SK-N-SH (cell line): ENCODE data around the gene ZDHHC12. TPM values are rescaled to one million over a fixed set of nuclear protein-coding genes. Genes with fewer than 3 reads are reported as not detected.

ENCODE experiments used
- CTCF ChIA-PET: fragments of 300-600, 350-600 bp; formaldehyde crosslinking; extraction: SDS; loops from one replicate; lab custom pipeline; 2021; lab: Yijun Ruan, JAX
- POLR2A ChIA-PET: fragments of 350-600 bp; sonication (Branson Sonifier 250); formaldehyde crosslinking; extraction: SDS; loops from one replicate; lab custom pipeline; 2020; ENCODE audit warnings: antibody characterized with exemption, inconsistent platforms; lab: Yijun Ruan, JAX
- DNase-seq: peaks from one replicate; pipeline ENCODE4 v3.0.0; 2012
- H2AFZ ChIP-seq: fragments of 200-600 bp; sonication (generic); 2 replicates; pipeline ENCODE4 v1.8.1; 2016; ENCODE audit warnings: antibody characterized with exemption, mild to moderate bottlenecking, low read depth
- H3F3A ChIP-seq: fragments of 200-600 bp; sonication (generic); replicated peaks from 2 replicates; pipeline ENCODE3; 2016; ENCODE audit warnings: antibody characterized with exemption, mild to moderate bottlenecking; ENCODE audit not compliant: insufficient read depth
- H3K27ac ChIP-seq, 2 experiments: fragments of 200-500 bp in 1 of 2; fragments of 200-600 bp in 1 of 2; sonication (Bioruptor generic) in 1 of 2; sonication (generic), shearing (Covaris generic) in 1 of 2; 2 replicates each; pipeline versions ENCODE4 v1.5.1 to v1.6.1; 2014 to 2016; ENCODE audit warnings: low read depth in 2 of 2, inconsistent platforms in 1 of 2, low read length in 1 of 2, mild to moderate bottlenecking in 1 of 2, mixed read lengths in 1 of 2
- H3K27me3 ChIP-seq: fragments of 200-600 bp; sonication (generic), shearing (Covaris generic); 2 replicates; pipeline ENCODE4 v1.6.1; 2016; ENCODE audit warnings: mixed run types; ENCODE audit not compliant: insufficient read depth
- H3K36me3 ChIP-seq, 2 experiments: fragments of 200-500 bp in 1 of 2; fragments of 200-600 bp in 1 of 2; sonication (Bioruptor generic) in 1 of 2; sonication (generic) in 1 of 2; replicated peaks in 1 of 2; 2 replicates each; pipeline versions ENCODE3 to v1.5.1; 2014 to 2016; ENCODE audit warnings: low read length in 1 of 2, mild to moderate bottlenecking in 1 of 2; ENCODE audit not compliant: insufficient read depth in 2 of 2, control insufficient read depth in 1 of 2
- H3K4me1 ChIP-seq, 2 experiments: fragments of 200-500 bp in 1 of 2; fragments of 200-600 bp in 1 of 2; sonication (Bioruptor generic) in 1 of 2; sonication (generic), shearing (Covaris generic) in 1 of 2; 2 replicates each; pipeline versions ENCODE4 v1.5.1 to v1.6.1; 2014 to 2016; ENCODE audit warnings: low read depth in 1 of 2, low read length in 1 of 2, mixed run types in 1 of 2; ENCODE audit not compliant: insufficient read depth in 2 of 2, control insufficient read depth in 1 of 2
- H3K4me2 ChIP-seq: fragments of 200-600 bp; sonication (generic), shearing (Covaris generic); 2 replicates; pipeline ENCODE4 v1.6.1; 2017; ENCODE audit warnings: mixed run types
- H3K4me3 ChIP-seq, 2 experiments: fragments of 200-500 bp in 1 of 2; fragments of 200-600 bp in 1 of 2; sonication (Bioruptor generic) in 1 of 2; sonication (generic), shearing (Covaris generic) in 1 of 2; 2 replicates each; pipeline versions ENCODE4 v1.5.1 to v1.8.1; 2014 to 2016; ENCODE audit warnings: low read depth in 2 of 2, inconsistent platforms in 1 of 2, low read length in 1 of 2, mild to moderate bottlenecking in 1 of 2, mixed read lengths in 1 of 2, moderate library complexity in 1 of 2
- H3K79me2 ChIP-seq: fragments of 200-600 bp; sonication (generic); 2 replicates; pipeline ENCODE4 v1.8.1; 2017; ENCODE audit warnings: mild to moderate bottlenecking; ENCODE audit not compliant: insufficient read depth
- H3K9ac ChIP-seq: fragments of 200-600 bp; sonication (generic); 2 replicates; pipeline ENCODE4 v1.6.1; 2017; ENCODE audit warnings: mixed run types
- H3K9me2 ChIP-seq: fragments of 200-600 bp; sonication (generic); 2 replicates; pipeline ENCODE4 v1.6.1; 2017; ENCODE audit warnings: mixed run types
- H3K9me3 ChIP-seq: fragments of 200-600 bp; sonication (generic); 2 replicates; pipeline ENCODE4 v1.6.1; 2017; ENCODE audit warnings: mixed run types, mild to moderate bottlenecking, moderate library complexity
- H4K20me1 ChIP-seq: fragments of 200-600 bp; sonication (generic); 2 replicates; pipeline ENCODE4 v1.6.1; 2017; ENCODE audit warnings: mild to moderate bottlenecking, mixed run types; ENCODE audit not compliant: insufficient read depth
- CHD2 ChIP-seq: fragments of 150-350 bp; IDR thresholded peaks from 2 replicates; pipeline ENCODE4 v1.6.1; 2018; ENCODE audit warnings: low read length; ENCODE audit not compliant: partially characterized antibody
- EP300 ChIP-seq, 2 experiments: IDR thresholded peaks; 2 replicates each; pipeline versions ENCODE4 v1.4.0 to v1.6.1; 2012; ENCODE audit warnings: borderline replicate concordance in 1 of 2, low read depth in 1 of 2, low read length in 1 of 2
- EZH2phosphoT487 ChIP-seq: fragments of 200-600 bp; sonication (generic); IDR thresholded peaks from 2 replicates; pipeline ENCODE4 v1.6.1; 2017; ENCODE audit warnings: low read depth, mixed run types, mild to moderate bottlenecking, antibody characterized with exemption, moderate library complexity, borderline replicate concordance
- GABPA ChIP-seq: IDR thresholded peaks from 2 replicates; pipeline ENCODE4 v1.4.0; 2012; ENCODE audit warnings: low read depth, mild to moderate bottlenecking
- GATA2 ChIP-seq: sonication (generic); formaldehyde crosslinking; IDR thresholded peaks from 2 replicates; pipeline ENCODE4 v1.5.0; 2020; ENCODE audit warnings: mild to moderate bottlenecking, missing genetic modification reagents
- MXI1 ChIP-seq: IDR thresholded peaks from 2 replicates; pipeline ENCODE4 v1.6.1; 2012; ENCODE audit warnings: mild to moderate bottlenecking, low read depth, low read length, improper control_type of control experiment
- NFIC ChIP-seq: IDR thresholded peaks from 2 replicates; pipeline ENCODE4 v1.4.0; 2012; ENCODE audit warnings: borderline replicate concordance
- NRF1 ChIP-seq: IDR thresholded peaks from 2 replicates; pipeline ENCODE4 v1.6.1; 2012; ENCODE audit warnings: low read depth, mild to moderate bottlenecking, low read length
- POLR2AphosphoS5 ChIP-seq: IDR thresholded peaks from 2 replicates; pipeline ENCODE4 v1.6.1; 2012; ENCODE audit warnings: low read depth, low read length
- RAD21 ChIP-seq: IDR thresholded peaks from 2 replicates; pipeline ENCODE4 v1.6.1; 2012; ENCODE audit warnings: mild to moderate bottlenecking, low read length
- RCOR1 ChIP-seq: fragments of 150-350 bp; IDR thresholded peaks from 2 replicates; pipeline ENCODE4 v1.6.1; 2017; ENCODE audit warnings: antibody characterized with exemption, low read length
- REST ChIP-seq: IDR thresholded peaks from 2 replicates; pipeline ENCODE4 v1.6.1; 2012; ENCODE audit warnings: mild to moderate bottlenecking, low read depth, low read length, moderate library complexity
- RXRA ChIP-seq: IDR thresholded peaks from 2 replicates; pipeline ENCODE4 v1.4.0; 2012; ENCODE audit warnings: low read depth, mild to moderate bottlenecking, borderline replicate concordance
- TEAD4 ChIP-seq: IDR thresholded peaks from 2 replicates; pipeline ENCODE4 v1.4.0; 2012; ENCODE audit warnings: mild to moderate bottlenecking, borderline replicate concordance; ENCODE audit not compliant: insufficient read depth
- USF2 ChIP-seq: fragments of 150-350 bp; IDR thresholded peaks from 2 replicates; pipeline ENCODE4 v1.6.1; 2017; ENCODE audit warnings: antibody characterized with exemption, low read length, low read depth, borderline replicate concordance
- ZBTB33 ChIP-seq: IDR thresholded peaks from 2 replicates; pipeline ENCODE4 v1.4.0; 2012; ENCODE audit warnings: low read depth, borderline replicate concordance
- WGBS: methylation state at CpG from one replicate; pipeline ENCODE4 v1.1.6; 2017; ENCODE audit warnings: low lambda C conversion rate; 5-methylcytosine and 5-hydroxymethylcytosine counted together
- polyA plus RNA-seq, 3 experiments: library from polyadenylated mRNA; depleted of rRNA; stranded (reverse); fragments of >200 nt; gene quantifications; 2 replicates each; pipeline ENCODE4 v1.2.3, GENCODE V29; 2012
- TF ChIP-seq, protein P1 (sequence below): IDR thresholded peaks from 2 replicates; pipeline ENCODE4 v1.4.0; 2012; ENCODE audit warnings: low read depth

ZDHHC12 gene
- polyA plus RNA-seq, 1 of the 3 experiments (the other 2 are of a cell fraction) = 51.3 TPM

DNA sequence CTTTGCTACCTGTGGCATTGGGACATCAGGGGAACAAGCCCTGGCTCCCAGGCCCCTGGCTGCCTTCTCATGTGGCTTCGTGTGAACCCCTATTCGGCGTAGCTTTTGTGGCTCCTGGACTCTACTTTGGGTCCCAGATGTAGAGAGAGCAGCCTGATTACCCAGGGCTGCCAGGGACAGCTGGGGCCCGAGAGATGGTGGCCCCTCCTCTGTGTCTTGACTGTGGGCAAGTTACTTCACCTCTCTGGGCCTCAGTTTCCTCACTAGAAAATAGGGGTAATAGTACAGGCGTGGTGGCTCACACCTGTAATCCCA, 19.6 kb downstream of the ZDHHC12 start (continued):
- no peak for TF ChIP-seq EZH2phosphoT487
- no peak for TF ChIP-seq USF2
- no peak for TF ChIP-seq ZBTB33
- TF ChIP-seq, all 33 proteins: peak for 0

GRCh38 chr9:128703616-128704355, 20.1 kb downstream of the ZDHHC12 start:
- TF ChIP-seq, protein P1, sequence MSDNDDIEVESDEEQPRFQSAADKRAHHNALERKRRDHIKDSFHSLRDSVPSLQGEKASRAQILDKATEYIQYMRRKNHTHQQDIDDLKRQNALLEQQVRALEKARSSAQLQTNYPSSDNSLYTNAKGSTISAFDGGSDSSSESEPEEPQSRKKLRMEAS = no peak
- TF ChIP-seq NRF1 (no peak), GABPA (no peak), POLR2AphosphoS5 (no peak), MXI1 (no peak), USF2 (no peak), RCOR1 (no peak), CHD2 (no peak), TEAD4 (no peak), RAD21 (no peak), RXRA (no peak), REST (no peak), EP300 (IDR thresholded peaks at IDR 0.05; ENCODE audit: borderline replicate concordance in 1 of 2, low read depth in 1 of 2, low read length in 1 of 2) (no peak), GATA2 (CRISPR knock-in tag) (no peak), NFIC (no peak)
- H3K4me2 ChIP-seq = peak overlapping the region; percentile 93
- ChIA-PET CTCF (interaction anchor here (0.6 to 4.0 kb wide), 13 partner anchors 9 to 268 kb away, joined by 3 to 64 read pairs (median 4); partner anchors contain the start of genes ENDOG, SET and ZDHHC12), POLR2A (interaction anchor here (0.8 kb wide), 1 partner anchor 15 kb away, joined by 3 read pairs; the partner anchor contains the start of gene SET)
- H3K9me3 ChIP-seq = no peaks in the 10 kb centered on the region
- H3K27ac ChIP-seq = no peak overlapping the region
- H3K9me2 ChIP-seq = no peaks in the 10 kb centered on the region
- peaks cover 0 to 4% of the 10 kb centered on the region in 2 experiments; a peak in 1 of 4 replicates for H3K4me1 ChIP-seq
- H3K9ac ChIP-seq = peak overlapping the region; percentile 84; the same call in 1 of the 2 replicates
- H3K4me3 ChIP-seq = peak overlapping the region; percentile 68 to 85; a peak in 3 of 4 replicates
- no peaks in the 10 kb centered on the region for H3K27me3 ChIP-seq
- 95% methylated on average over 17 of the region's 31 CpGs for WGBS
- peak; percentile 27 for DNase-seq
- H3K79me2 ChIP-seq = no peaks in the 10 kb centered on the region
- H3K36me3 ChIP-seq = no peaks in the 10 kb centered on the region
- no peak overlapping the region for H2AFZ ChIP-seq
- H3F3A ChIP-seq = peaks cover 19% of the 10 kb centered on the region
- no peaks in the 10 kb centered on the region for H4K20me1 ChIP-seq
